Muscle of leg (tissue), 11 donors: ENCODE data around the gene LRTM2. TPM values are rescaled to one million over a fixed set of nuclear protein-coding genes. Genes with fewer than 3 reads are reported as not detected.

Source experiments
- DNase-seq: peaks from one replicate; pipeline ENCODE4 v3.0.0; 2013
- H3K27ac ChIP-seq: one replicate; pipeline ENCODE4 v1.5.1; 2013; ENCODE audit warnings: mild to moderate bottlenecking, low read length, control low read depth
- H3K27me3 ChIP-seq: one replicate; pipeline ENCODE4 v1.6.1; 2013; ENCODE audit warnings: low read length; ENCODE audit not compliant: control insufficient read depth, insufficient read depth
- H3K36me3 ChIP-seq: one replicate; pipeline ENCODE4 v1.6.1; 2013; ENCODE audit warnings: low read length; ENCODE audit not compliant: control insufficient read depth, insufficient read depth
- H3K4me1 ChIP-seq: one replicate; pipeline ENCODE4 v1.6.1; 2013; ENCODE audit warnings: low read length; ENCODE audit not compliant: control insufficient read depth, insufficient read depth
- H3K4me3 ChIP-seq: one replicate; pipeline ENCODE4 v1.5.1; 2013; ENCODE audit warnings: low read length, control low read depth
- H3K9me3 ChIP-seq: replicated peaks from 2 replicates; pipeline ENCODE4 v1.6.1; 2013; ENCODE audit warnings: low read depth, low read length; ENCODE audit not compliant: control insufficient read depth
- WGBS: methylation state at CpG from one replicate; pipeline ENCODE4 v1.1.5; 2013; ENCODE audit warnings: missing lambda C conversion rate; ENCODE audit not compliant: insufficient coverage; 5-methylcytosine and 5-hydroxymethylcytosine counted together
- polyA plus RNA-seq, 8 donors: library from polyadenylated mRNA; unstranded; fragments of 120-200 nt; gene quantifications; one replicate each; pipeline versions ENCODE4 v1.2.1 to v1.2.3, GENCODE V29; 2013; ENCODE audit warnings: inconsistent platforms in 1 of 8, low replicate concordance in 1 of 8; ENCODE audit not compliant: insufficient read length in 8 of 8, insufficient read depth in 1 of 8
- total RNA-seq: library from RNA; stranded (reverse); fragments of 120-200 nt; gene quantifications from one replicate; pipeline ENCODE4 v1.2.4, GENCODE V29; 2013

Gene LRTM2
- total and polyA plus RNA-seq, 9 donors, result 0.09 to 0.58 (median 0.21) TPM

- H3K36me3 ChIP-seq, result no peaks in the 10 kb centered on the region
- H3K27ac ChIP-seq, result no peak overlapping the region
- WGBS, result 100% methylated on average over 3 of the region's 10 CpGs
- H3K27me3 ChIP-seq, result peaks cover 3% of the 10 kb centered on the region
- no peaks in the 10 kb centered on the region for H3K9me3 ChIP-seq
- H3K4me1 ChIP-seq, result peaks cover 13% of the 10 kb centered on the region
- H3K4me3 ChIP-seq, result no peak overlapping the region
- no peak for DNase-seq
These were observed 57.8 kb downstream of the LRTM2 start for GRCh38 chr12:1878214-1878613.

DNA sequence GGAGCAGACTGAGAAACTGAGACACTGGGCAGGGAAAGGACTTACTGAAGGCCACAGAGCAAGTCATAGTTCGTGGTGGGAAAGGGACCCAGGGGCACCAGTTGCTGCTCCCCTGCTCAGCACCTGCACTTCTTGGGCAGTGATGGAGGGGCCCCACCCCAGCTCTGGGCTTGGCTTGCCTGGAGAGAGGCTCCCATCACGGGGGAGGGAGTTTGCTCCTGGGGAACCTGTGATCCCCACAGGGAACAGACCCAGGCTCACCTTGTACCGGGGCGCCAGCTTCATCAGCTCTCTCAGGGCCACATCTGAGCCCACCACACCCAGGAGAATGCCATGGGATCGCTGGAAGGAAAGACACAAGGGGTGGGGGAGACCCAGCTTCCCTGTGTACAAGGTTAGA is 58.3 kb downstream of the LRTM2 start:
- Histone ChIP-seq H3K9me3 (no peaks in the 10 kb centered on the region), H3K4me1 (peaks cover 13% of the 10 kb centered on the region), H3K36me3 (no peaks in the 10 kb centered on the region), H3K27me3 (peaks cover 3% of the 10 kb centered on the region), H3K4me3 (no peak overlapping the region), H3K27ac (no peak overlapping the region)
- 81% methylated on average over 3 of the region's 5 CpGs for WGBS
- no peak for DNase-seq

DNA sequence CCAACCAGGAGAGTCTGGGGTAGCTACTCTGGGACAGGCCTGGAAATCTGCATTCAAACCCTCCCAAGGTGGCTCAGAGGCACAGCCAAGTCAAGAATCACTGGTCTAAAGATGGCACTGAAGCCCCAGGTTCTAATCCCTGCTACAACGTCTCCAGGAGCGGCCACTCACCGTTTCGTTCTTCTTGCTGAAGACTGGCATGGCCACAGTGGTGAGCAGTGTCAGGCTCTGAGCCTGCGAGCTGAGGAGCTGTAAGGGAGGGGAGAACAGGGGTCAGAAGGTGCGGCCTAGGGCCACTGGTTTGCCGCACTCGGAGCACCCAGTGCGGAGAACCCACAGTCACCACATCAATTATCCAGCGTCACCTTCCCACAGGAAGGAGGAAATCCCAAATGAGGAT is 59.3 kb downstream of the LRTM2 start:
- H3K9me3 ChIP-seq, result no peaks in the 10 kb centered on the region
- 79% methylated on average over 5 of the region's 10 CpGs for WGBS
- no peaks in the 10 kb centered on the region for H3K36me3 ChIP-seq
- H3K27ac ChIP-seq, result no peak overlapping the region
- DNase-seq, result no peak
- no peak overlapping the region for H3K4me3 ChIP-seq
- H3K4me1 ChIP-seq, result peaks cover 15% of the 10 kb centered on the region
- H3K27me3 ChIP-seq, result peaks cover 3% of the 10 kb centered on the region

GRCh38 chr12:1880153-1880845 is 59.9 kb downstream of the LRTM2 start:
- DNase-seq, result no peak
- Histone ChIP-seq H3K27ac (peak overlapping the region; percentile 20), H3K27me3 (peaks cover 3% of the 10 kb centered on the region), H3K4me3 (no peak overlapping the region), H3K4me1 (peaks cover 15% of the 10 kb centered on the region), H3K9me3 (no peaks in the 10 kb centered on the region), H3K36me3 (no peaks in the 10 kb centered on the region)
- WGBS, result 90% methylated on average over 9 of the region's 18 CpGs

DNA sequence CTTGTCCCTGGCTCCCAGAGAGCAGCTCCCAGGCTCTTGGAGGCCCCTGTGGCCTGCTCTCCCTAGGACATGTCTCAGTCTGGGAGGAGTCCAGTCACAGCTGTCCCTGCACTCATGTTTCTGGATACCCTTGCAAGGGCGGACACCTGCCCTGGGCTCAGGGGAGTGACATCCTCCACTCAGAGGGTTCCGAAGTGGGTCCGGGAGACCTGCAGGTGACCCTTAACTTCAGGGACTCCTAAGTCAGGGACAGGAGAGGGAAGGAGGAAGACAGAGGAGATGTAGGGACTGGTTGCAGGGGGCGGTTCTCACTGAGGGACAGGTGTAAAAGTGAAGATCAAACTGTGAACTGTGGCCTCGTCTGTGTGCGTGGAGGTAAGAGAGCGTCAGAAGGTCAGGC is 60.5 kb downstream of the LRTM2 start:
- 88% methylated on average over 7 of the region's 7 CpGs for WGBS
- Histone ChIP-seq H3K27me3 (peaks cover under 1% of the 10 kb centered on the region), H3K4me3 (no peak overlapping the region), H3K27ac (no peak overlapping the region), H3K4me1 (peaks cover 15% of the 10 kb centered on the region), H3K9me3 (no peaks in the 10 kb centered on the region), H3K36me3 (no peaks in the 10 kb centered on the region)
- peak; percentile 30 for DNase-seq

DNA sequence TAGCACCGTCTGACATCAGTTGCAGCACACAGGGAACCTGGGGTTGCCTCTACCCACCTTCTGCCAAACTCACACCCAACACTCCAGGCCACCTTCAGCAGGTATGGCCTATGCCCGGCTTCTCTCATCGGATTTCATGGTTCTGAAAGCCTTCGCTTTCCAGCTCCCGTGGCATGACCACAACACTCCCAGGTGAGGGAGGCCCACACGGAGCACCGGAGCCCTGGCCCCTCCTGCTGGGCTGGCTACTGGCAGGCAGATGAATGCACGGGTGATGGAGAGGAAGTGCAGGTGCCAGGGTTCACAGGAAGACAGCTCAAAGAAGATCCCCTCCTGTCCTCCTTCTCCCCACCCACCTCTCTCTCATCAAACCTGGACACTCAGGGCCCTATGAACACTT is 60.9 kb downstream of the LRTM2 start:
- no peaks in the 10 kb centered on the region for H3K27me3 ChIP-seq
- no peak overlapping the region for H3K27ac ChIP-seq
- no peaks in the 10 kb centered on the region for H3K9me3 ChIP-seq
- no peaks in the 10 kb centered on the region for H3K36me3 ChIP-seq
- DNase-seq, result no peak
- 82% methylated on average over 5 of the region's 8 CpGs for WGBS
- peaks cover 15% of the 10 kb centered on the region for H3K4me1 ChIP-seq
- no peak overlapping the region for H3K4me3 ChIP-seq

- Histone ChIP-seq H3K27me3 (no peaks in the 10 kb centered on the region), H3K27ac (no peak overlapping the region), H3K4me1 (peaks cover 15% of the 10 kb centered on the region), H3K9me3 (no peaks in the 10 kb centered on the region), H3K4me3 (no peak overlapping the region), H3K36me3 (no peaks in the 10 kb centered on the region)
- DNase-seq, result no peak
- 71% methylated on average over 1 of the region's 3 CpGs for WGBS
These were observed 61.6 kb downstream of the LRTM2 start for GRCh38 chr12:1881936-1882335.

DNA sequence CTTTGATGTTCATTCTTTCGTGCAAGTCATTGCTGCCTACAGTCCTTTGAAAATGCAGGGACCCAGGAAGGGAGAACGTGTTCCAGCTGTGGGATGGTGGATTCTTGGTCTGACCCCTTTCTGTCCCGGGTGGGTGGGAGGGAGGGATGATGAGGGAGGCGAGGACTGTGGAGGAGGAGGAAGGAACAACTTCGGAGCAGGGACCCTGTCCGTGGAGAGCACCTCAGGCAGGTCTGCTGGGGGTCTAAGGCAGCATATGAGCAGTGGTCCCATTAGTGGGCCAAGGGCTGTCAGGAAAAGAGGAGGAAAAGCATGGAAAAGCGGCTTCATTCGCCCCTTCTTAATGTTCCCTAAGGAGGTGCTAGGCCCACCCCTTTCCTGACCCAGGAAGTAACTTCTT is 62.0 kb downstream of the LRTM2 start:
- Histone ChIP-seq H3K27ac (no peak overlapping the region), H3K9me3 (no peaks in the 10 kb centered on the region), H3K4me1 (peaks cover 15% of the 10 kb centered on the region), H3K4me3 (no peak overlapping the region), H3K27me3 (no peaks in the 10 kb centered on the region), H3K36me3 (no peaks in the 10 kb centered on the region)
- no peak for DNase-seq
- 67% methylated on average over 3 of the region's 8 CpGs for WGBS

- Histone ChIP-seq H3K36me3 (no peaks in the 10 kb centered on the region), H3K27me3 (no peaks in the 10 kb centered on the region), H3K4me3 (no peak overlapping the region), H3K4me1 (peaks cover 15% of the 10 kb centered on the region), H3K9me3 (no peaks in the 10 kb centered on the region), H3K27ac (no peak overlapping the region)
- WGBS, result 86% methylated on average over 17 of the region's 19 CpGs
- DNase-seq, result no peak
These were observed 62.6 kb downstream of the LRTM2 start for GRCh38 chr12:1882850-1883470.

- Histone ChIP-seq H3K4me1 (peaks cover 15% of the 10 kb centered on the region), H3K4me3 (no peak overlapping the region), H3K27ac (no peak overlapping the region), H3K9me3 (no peaks in the 10 kb centered on the region), H3K27me3 (no peaks in the 10 kb centered on the region), H3K36me3 (no peaks in the 10 kb centered on the region)
- no peak for DNase-seq
- 84% methylated on average over 4 of the region's 8 CpGs for WGBS
These were observed 63.1 kb downstream of the LRTM2 start for GRCh38 chr12:1883513-1883912.
